Measurements from ENCODE around the gene LRRC52. TPM values are rescaled to one million over a fixed set of nuclear protein-coding genes. Genes with fewer than 3 reads are reported as not detected.

Gene LRRC52
- total and polyA plus RNA-seq, 2 of the 13 experiments (the other 11 are each of a cell fraction or from before 2014, with no cell fraction given), result not detected

DNA sequence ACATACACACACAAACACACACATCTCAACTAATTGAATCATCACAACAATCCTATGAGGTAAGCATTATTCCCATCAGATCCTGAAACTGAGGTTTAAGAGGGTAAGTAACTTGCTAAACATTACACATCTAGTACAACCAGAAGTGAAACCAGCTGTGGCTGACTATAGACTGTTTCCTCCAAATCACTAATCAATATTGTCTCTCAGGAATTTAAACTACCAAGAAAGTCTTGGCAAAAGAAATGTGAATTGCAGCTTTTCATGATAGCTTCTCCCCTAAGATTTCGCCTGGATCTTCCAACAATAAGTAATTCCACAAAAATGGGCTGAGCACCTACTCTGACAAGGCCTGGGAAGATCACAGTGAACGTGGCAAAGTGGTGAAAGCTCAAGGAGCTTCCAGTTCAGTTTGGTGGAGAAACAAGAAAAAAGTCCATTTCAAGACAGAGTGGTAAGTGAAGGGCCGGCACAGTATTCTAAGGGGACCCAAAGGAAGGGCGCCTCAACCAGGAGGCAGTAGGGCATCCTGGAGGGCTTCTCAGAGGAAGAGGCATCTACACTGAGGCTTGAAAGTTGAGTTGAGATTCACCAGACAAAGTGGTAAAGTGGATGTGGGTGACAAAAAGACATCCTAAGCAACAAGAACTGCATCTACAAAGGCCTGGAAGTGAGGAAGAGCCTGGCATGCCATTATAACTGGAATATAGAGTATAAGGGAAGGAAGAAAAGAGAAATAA, 22.1 kb downstream of the LRRC52 start:
- CTCF ChIA-PET (ENCODE audit: low intra/inter-chr PET ratio, low total read pairs), result no interaction called here
- TF ChIP-seq ZNF451 (CRISPR knock-in tag; IDR thresholded peaks at IDR 0.05), result no peak
- TF ChIP-seq NR0B2 (CRISPR knock-in tag; IDR thresholded peaks at IDR 0.05), result no peak
- TF ChIP-seq, protein P1, sequence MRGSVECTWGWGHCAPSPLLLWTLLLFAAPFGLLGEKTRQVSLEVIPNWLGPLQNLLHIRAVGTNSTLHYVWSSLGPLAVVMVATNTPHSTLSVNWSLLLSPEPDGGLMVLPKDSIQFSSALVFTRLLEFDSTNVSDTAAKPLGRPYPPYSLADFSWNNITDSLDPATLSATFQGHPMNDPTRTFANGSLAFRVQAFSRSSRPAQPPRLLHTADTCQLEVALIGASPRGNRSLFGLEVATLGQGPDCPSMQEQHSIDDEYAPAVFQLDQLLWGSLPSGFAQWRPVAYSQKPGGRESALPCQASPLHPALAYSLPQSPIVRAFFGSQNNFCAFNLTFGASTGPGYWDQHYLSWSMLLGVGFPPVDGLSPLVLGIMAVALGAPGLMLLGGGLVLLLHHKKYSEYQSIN (CRISPR knock-in tag; IDR thresholded peaks at IDR 0.05; ENCODE audit: borderline replicate concordance), result no peak
- no peak for TF ChIP-seq ZNF512 (CRISPR knock-in tag; IDR thresholded peaks at IDR 0.05)
- TF ChIP-seq CHD2 (IDR thresholded peaks at IDR 0.05; ENCODE audit: low read depth, low read length), result no peak
- TF ChIP-seq MTA1 (CRISPR knock-in tag; IDR thresholded peaks at IDR 0.05; ENCODE audit: borderline replicate concordance), result no peak
- Histone ChIP-seq H3K4me1 (ENCODE audit: insufficient read depth, low read length) (no peaks in the 10 kb centered on the region), H3K4me3 (replicated peaks in 1 of 3; ENCODE audit: insufficient read depth in 1 of 3, low read depth in 2 of 3, low read length in 3 of 3) (no peak overlapping the region), H3K9ac (ENCODE audit: insufficient read depth, low read depth, low read length) (no peak overlapping the region), H3K27ac (ENCODE audit: extremely low read length, insufficient read depth, low read length) (no peak overlapping the region), H3K4me2 (ENCODE audit: low read depth, low read length) (no peak overlapping the region), H3K79me2 (ENCODE audit: insufficient read depth, low read length) (no peaks in the 10 kb centered on the region), H3K9me3 (ENCODE audit: low read length) (no peaks in the 10 kb centered on the region), H4K20me1 (ENCODE audit: insufficient read depth, low read length) (no peaks in the 10 kb centered on the region), H2AFZ (ENCODE audit: low read length) (no peak overlapping the region), H3K36me3 (replicated peaks in 1 of 2; ENCODE audit: control insufficient read depth in 1 of 2, insufficient read depth in 2 of 2, low read length in 2 of 2) (no peaks in the 10 kb centered on the region), H3K27me3 (ENCODE audit: control insufficient read depth in 1 of 2, insufficient read depth in 2 of 2, low read length in 2 of 2) (peaks cover 1 to 6% of the 10 kb centered on the region in 2 experiments; a peak in 3 of 5 replicates)
- 6% methylated on average over 4 of the region's 4 CpGs for WGBS (ENCODE audit: low lambda C conversion rate)
- DNase-seq (ENCODE audit: low spot score) (no peak), ATAC-seq (no peak), FAIRE-seq (no peak)
- BruUV-seq (replicated peaks), result no TSS peak
- intact Hi-C loops (cut with micrococcal nuclease; ENCODE audit: unreplicated experiment), result no loop called here
- in situ Hi-C loops (cut with HindIII; ENCODE audit: extremely low pct_ligation_motif_present, low pct_unique_long_range_greater_than_20kb), result no loop called here
- POLR2A ChIA-PET, result no interaction called here

Measured in HepG2 (cell line).